Measurements from ENCODE around the gene OMA1.
"Not testable (repeated sequence)": the region's sequence is repeated elsewhere in the genome, so short reads cannot be mapped to it uniquely, and the experiment has no call there.

The OMA1 gene

DNA sequence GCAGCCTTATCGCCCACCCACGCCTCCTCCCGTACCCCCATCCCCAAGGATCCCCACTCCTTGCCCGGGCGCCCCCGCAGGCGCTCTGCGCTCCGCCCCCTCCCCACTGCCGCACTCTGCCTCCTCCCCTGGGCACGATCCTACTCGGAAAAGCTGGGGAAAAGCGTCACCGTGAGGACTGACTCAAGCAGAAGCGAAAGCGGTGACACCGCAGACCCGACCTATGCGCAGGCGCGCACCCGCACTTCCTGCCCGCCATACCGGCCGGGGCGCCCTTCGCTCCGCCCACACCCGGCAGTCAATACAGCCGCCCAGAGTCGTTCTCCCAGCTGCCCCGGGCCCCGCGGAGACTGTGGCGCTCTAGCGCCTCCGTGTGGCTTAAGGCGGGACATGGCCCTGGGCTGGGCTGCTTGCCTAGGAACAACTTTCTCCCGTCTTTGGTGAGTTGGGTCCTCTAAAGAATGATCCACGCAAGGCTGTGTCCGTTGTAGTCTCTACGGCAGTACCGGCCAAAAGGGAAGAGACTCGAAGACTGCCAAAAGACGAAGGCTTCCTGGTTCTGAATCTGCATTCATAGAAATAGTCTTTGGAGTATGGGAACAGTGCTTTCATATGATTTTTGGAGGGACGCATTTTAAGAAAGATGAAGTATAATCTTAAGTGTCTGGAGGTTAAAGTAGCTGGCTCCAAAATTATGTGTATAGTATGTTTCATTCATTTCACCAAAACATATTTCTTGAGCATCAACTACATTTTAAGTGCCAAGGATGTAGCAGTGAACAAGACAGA lies at the start of gene OMA1:
Gene OMA1 (minus strand): TSS at position 207 of the 789 bp plus-strand sequence. CDS start 7,432 bp downstream, outside the sequence.
- peak; percentile 94 for DNase-seq (ENCODE audit: low read depth, low spot score)

DNA sequence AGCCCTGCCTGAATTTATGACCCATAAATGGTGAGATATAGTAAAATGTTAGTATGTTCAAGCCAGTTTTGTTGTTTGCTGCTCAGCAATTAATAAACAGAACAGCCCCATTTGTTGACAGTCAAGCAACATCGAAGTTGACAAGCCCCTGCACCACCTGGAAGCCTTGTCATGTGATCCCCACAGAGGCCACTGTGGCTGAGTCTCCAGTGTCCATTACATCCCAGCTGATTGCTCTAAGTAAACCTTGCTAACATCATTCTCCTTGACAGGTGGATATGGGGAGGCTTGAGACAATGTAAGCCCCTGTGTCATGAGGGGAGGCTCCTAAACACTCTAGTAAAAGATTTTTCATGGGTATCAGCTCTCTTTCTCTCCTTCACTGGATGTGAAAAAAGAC lies 48.0 kb upstream of the OMA1 start:
- DNase-seq (ENCODE audit: low read depth, low spot score) = no peak

DNA sequence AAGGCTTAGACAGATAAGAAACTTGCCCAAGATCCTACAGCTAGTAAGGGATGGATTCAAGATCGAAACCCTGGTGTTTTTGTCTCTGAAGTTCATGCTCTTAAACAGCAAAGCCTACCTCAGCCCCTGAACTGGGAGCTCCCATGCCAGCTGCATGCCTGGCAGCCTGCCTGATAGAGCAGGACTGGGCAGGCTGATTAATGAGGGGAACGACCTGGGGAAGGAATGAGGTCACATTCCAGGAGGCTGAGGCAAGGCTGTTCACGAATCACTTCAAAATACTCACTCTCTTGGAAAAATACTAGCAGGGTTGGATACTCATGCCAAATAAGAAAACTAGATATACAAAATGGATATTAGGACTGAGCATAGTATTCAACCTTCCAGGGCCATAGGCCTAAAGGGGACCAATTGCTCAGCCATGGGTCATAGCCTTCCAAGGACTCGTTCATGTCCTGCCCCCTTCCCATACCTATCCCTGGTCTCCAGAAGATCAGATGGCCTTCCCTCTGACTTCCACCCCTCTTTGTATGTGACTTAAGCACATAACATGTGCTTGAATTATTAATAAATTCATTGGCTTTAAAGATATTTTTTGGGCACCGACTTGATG lies 46.1 kb upstream of the OMA1 start:
- no peak for DNase-seq (ENCODE audit: low read depth, low spot score)

DNA sequence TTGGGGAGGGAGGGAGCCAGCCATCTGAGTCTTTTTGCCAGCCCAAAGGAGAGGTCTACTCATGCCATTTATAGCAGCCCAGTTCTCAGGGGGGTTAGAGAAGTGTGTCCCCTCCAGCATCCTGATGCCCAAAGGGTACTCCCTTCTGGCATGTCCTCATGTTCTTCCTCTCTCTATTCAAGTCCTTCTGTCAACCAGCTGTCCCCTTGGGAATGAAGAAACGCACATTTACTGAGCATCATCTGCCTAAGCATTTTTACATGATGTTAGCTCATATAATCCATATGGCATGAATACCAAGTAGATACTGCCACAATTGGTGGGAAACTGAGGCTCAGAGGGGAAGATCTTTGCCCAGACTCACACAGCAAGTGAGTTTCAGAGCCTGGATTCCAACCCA lies 45.3 kb upstream of the OMA1 start:
- no peak for DNase-seq (ENCODE audit: low read depth, low spot score)

DNA sequence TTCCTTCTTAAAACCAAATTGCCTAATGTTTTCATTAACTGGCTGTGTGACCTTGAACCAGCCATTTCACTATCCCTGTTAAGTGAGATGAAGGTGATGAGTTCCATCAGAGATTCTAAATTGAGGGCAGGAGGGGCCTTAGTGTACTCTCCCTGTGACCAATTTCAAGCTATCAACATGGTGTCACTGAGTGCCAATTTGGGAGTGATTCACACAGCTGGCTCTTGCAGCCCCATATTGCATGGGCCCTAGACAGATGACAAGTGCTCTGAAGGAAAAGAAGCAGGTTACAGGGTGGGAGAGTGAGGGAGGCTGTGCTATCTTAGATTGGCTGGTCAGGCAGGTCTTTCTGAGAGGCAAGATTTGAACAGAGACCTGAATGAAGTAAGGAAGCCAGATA lies 43.5 kb upstream of the OMA1 start:
- DNase-seq (ENCODE audit: low read depth, low spot score) = no peak

DNA sequence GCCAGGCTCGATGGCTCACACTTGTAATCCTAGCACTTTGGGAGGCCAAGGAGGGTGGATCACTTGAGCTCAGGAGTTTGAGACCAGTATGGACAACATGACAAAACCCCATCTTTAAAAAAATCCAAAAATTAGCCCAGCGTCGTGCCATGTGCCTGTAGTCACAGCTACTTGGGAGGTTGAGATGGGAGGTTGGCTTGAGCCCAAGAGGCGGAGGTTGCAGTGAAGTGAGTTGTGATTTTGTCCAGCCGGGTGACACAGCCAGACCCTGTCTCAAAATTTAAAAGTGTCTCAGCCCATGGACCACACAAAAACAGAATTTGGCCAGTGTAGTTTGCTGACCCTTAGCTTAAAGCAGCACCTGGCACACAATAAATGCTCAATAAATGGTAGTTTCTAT lies 41.9 kb upstream of the OMA1 start:
- DNase-seq (ENCODE audit: low read depth, low spot score) = no peak

DNA sequence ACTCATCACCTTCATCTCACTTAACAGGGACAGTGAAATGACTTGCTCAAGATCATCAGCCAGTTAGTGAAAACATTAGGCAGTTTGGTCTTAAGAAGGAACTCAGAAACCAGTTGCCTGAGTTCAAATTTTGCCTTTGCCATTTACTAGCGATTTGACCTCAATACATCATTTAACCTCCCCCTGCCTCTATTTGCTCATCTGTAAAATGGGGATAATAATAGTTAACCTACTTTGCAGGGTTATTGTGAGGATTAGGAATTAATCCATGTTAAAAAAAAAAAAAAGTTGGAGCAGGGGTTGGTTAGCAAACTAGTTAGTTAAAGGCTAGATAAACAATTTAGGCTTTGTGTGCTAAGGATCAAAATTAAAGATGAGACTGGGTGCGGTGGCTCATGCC lies 41.1 kb upstream of the OMA1 start:
- no peak for DNase-seq (ENCODE audit: low read depth, low spot score)

DNA sequence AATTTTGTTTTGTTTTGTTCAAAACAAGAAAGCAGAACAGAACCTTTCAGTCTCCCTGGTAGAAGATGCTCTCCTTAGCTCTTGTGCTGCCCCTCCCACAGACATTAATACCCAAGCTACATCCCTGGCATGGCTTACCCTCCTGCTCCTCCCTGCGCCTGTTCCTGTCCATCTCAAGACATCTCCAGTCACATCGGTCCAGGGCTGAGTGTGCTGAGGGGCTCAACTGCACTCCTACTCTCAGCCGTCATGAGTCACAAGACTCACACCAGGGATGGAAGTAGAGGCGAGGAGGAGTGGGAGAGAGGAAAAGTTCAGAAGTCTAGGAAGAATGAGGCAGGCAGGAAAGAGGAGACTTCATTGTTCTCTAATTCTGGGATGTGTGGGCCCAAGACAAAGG lies 39.7 kb upstream of the OMA1 start:
- DNase-seq (ENCODE audit: low read depth, low spot score) = no peak

DNA sequence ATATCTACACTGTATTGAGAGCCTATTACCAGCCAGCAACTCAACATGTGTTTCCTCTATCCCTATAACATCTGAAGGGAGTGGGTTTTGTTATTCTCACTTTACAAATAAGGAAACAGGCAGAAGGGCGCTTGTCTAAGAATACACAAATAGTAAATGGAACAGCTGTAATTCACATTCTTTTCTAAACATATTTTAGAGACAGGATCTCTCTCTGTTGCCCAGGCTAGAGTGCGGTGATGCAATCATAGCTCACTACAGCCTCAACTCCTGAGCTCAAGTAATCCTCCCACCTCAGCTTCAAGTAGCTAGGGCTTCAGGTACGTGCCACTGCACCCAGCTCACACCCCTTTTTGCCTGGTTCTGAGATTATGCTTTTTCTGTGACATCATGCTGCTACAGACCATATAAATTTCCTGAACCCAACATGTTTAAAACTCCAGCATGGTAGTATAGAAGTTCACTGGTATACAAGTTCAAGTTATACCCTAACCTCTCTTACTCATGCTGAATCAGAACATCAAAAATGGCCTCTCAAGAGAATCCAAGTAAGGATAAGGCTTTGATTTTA lies 39.1 kb upstream of the OMA1 start:
- DNase-seq (ENCODE audit: low read depth, low spot score) = no peak

DNA sequence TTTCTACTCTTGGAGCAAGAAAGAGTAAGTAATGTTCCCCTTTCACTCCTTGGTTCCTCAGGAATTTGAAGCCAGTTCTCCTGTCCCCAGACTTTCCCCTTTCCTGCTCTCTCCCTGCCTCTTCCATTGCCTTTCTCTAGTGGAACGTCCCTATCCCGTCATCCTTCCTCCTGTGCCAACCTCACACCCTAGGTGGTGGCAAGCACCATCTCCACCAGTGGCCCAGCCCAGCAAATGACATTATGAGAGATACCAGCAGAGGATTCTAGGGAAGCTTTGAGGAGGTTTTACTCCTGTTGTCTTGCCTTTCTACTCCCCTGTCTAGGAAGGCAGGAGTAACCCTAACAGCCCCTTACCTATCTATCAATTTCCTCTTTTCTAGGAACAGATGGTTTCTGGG lies 38.6 kb upstream of the OMA1 start:
- no peak for DNase-seq (ENCODE audit: low read depth, low spot score)

DNA sequence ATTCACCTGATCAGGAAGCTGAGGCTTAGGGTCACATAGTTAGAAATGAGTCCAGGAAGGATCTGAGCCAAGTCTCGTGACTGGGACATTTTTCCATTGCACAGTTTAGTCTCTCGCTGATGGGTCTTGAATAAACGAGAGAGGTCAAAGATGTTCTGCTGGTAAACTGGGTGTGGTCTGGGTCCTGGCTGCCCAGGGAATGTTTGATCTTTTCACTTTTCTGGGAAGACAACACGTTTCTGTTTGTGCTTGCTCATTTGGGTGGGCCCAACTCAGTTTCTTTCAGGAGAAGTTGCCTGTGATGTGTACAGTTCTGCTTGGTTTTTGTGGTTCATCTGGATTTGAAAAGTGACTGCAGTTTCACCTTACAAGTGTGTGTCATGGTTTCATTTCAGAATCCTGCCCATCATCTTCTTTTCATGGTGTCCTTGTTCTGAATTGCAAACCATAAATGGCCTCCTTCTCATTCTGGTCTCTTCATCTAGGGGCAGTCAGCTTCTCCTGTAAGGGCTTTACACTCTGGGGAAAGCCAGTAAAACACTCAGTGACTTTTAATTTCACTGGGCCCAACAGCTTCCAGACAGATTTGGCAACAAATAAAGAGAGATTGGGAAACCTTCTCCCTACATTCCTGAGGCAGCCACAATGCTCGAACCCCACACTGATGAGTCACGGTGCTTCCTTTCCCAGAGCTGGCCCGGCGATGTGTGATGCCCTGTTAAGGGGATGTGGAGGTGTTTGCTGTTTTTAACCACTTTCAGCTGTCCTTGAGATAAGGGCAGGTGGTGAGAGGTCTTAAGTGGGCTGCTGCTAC lies 37.8 kb upstream of the OMA1 start:
- no peak for DNase-seq (ENCODE audit: low read depth, low spot score)

DNA sequence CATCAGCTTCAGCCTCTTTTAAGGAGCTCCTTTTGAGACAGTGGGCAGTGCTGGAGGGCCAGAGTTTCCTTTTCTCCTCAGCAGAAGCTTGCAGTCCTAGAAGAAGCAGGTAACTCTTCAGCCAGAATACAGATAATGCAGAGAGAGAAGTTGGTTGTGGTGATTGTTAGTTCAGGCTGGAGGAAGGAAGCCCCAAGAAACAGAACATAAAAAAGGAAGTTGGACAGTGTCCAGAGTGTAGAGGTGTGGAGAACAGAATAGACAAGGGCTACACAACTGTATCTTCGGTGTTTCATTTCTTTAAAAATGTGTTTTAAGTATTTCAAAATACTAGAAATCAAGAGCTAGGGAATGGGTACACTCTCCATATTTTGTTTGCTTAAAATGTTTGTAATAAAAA lies 37.0 kb upstream of the OMA1 start:
- no peak for DNase-seq (ENCODE audit: low read depth, low spot score)

DNA sequence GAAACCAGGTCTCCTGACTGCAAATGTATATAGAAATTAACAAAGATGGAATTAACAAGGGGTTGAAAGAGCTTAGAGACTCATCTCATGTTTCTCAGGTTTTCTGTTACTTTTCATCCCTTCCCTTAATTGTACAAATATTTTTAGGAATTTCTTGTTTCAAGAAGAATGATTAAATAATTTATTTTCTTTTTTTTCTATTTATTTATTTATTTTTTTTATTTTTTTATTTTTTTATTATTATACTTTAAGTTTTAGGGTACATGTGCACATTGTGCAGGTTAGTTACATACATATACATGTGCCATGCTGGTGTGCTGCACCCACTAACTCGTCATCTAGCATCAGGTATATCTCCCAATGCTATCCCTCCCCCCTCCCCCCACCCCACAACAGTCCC lies 35.6 kb upstream of the OMA1 start:
- DNase-seq (ENCODE audit: low read depth, low spot score) = not testable (repeated sequence)

DNA sequence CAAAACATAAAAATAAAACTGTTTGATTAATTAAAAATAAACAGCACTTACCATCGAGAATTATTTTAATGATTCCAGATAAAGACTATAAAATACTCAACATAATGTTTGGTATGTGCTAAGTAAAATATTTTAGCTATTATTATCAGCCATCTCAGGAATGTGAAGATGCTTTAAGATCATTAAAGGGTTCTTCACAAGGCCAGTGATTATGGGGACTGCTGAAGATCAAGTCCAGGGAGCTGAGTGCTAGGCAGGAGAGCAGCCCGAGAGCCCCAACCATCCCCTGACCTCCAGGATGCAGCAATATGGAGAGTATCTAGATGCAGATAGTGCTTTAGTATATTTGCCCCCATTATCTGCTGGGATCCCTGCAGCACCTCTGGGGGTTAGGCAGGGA lies 35.1 kb upstream of the OMA1 start:
- DNase-seq (ENCODE audit: low read depth, low spot score) = no peak

DNA sequence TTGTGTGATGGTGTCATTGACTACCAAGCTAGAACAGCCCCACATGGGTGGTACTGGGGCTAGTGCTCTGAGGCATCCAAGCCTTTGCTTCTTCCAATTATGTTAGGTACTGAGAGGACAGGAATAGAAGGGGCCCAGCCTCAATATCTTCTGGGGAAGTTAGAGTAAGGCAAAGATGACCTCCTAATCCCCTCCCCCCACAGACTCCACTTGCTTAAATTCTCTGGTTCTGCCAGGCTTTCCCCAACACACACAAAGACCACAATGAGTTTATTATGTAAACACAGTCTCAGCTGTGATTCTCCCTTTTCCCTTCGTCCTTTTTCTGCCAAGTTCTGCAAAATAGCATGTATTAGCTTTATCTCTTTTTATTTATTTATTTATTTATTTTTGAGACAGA lies 33.7 kb upstream of the OMA1 start:
- DNase-seq (ENCODE audit: low read depth, low spot score) = no peak

DNA sequence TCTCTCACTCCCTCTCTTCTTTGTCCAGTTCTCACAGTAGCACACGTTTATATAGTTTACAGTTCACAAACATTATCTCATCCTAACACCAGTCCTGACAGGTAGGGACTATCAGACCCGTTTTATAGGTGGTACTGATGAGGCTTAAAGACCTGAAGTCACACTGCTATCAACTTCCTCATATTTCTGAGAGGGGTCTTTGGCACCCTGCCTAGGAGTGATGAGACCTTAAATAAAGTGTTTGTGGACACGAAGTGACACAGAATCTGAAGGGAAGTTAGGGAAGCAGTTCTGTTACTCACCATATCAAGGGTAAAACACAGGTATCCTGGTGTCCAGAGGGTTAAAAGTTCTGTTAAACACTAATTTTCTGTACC lies 31.1 kb upstream of the OMA1 start:
- DNase-seq (ENCODE audit: low read depth, low spot score) = no peak

DNA sequence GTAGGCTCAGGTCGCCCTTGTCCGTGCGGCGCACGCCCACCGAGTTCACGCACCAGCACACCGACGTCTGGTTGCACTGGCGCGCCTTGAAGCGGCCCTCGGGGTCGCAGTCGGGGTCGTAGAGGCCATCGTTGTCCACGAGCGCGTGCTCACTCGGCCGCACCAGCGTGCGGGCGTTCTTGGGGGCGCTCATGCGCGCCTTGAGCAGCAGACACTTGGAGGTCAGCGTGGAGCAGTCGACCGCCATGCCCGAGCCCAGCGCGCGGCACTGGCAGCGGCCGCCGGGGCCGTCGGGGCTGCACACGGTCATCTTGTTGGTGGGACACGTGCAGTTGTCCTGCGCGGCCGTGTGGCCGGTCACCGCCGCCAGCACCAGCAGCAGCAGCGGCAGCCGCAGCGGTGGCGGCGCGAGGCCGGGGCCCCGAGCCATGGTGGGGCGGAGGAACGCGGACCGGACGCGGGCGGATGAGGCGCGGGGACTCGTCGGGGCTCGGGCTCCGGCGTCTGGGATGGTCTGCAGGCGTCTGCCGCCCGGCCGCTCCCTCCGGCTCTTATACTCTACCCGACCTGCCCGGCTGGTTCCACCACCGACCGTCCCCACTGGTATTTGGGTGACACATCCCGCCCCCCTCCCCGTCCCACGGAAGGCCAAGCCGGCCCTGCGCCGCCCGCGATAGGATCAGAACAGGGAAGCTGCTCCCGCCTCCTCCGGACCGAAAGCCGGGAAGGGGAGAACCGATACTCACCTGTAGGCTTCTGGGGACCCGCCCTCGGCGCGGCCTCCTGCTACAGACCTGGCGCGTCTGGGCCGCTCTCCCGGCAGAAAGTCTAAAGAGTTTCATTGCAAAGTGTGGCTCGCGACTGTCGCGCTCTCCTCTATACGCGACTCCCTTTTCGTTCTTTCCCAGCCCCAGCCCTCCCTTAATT lies 30.5 kb upstream of the OMA1 start, which contains the start of gene TACSTD2:
Gene TACSTD2 (minus strand): TSS at position 526 of the 927 bp plus-strand sequence. CDS start 96 bp downstream, at position 430.
- DNase-seq (ENCODE audit: low read depth, low spot score) = no peak

DNA sequence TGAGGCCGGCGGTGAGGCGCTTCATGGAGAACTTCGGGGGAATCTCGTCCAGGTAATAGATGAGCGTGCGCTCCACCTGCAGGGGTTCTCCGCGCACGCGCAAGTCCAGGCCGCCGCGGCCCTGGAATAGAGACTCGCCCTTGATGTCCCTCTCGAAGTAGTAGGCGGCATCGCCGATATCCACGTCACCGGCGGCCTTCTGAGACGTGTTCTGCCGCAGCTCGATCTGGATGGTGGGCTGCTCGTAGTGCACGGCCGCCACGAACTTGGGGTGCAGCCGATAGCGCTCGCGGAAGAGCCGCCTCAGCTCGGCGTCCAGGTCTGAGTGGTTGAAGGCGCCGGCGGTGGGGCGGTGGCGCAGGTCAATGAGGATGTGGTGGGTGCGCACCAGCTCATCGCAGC lies 29.8 kb upstream of the OMA1 start:
- DNase-seq (ENCODE audit: low read depth, low spot score) = no peak

DNA sequence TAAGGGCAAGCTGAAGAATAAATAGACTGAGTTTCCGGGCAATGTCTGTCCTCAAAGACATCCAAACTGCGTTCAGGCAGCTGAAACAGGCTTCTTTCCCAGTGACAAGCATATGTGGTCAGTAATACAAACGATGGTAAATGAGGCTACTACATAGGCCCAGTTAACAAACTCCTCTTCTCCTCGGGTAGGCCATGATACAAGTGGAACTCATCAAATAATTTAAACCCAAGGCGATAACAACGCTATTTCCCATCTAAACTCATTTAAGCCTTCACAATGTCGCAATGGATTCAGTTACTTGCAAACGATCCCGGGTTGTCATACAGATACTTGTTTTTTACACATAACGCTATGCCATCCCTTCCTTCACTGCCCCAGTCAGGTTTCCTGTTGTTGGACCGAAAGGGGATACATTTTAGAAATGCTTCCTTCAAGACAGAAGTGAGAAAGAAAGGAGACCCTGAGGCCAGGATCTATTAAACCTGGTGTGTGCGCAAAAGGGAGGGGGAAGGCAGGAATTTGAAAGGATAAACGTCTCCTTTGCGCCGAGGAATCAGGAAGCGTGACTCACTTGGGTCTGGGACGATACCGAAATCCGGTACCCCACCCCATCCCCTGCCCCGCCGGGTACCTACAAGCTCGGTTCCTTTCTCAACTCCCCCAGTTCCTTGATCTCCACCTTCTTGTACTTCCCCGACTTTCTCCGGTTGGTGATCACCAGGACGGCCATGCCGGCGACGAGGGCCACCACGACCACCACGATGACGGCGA lies 29.2 kb upstream of the OMA1 start:
- DNase-seq (ENCODE audit: low read depth, low spot score) = no peak

DNA sequence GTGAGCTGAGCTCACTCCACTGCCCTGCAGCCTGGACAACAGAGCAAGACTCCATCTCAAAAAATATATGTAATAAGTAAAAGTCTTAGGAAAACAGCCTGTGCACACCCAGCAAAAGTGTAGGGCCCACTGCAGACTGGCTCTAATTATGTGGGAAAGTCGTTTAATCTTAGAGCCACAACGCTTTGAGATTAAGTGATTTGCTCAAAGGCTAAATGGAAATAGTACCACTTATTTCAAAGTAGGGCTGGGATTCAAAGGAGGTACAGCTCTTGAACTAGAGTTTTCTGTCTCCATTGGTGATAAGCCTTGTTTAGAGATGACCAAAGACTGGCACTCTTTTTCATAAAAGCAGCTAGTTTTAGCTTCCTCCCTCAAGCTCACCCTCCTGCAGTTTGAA lies 28.3 kb upstream of the OMA1 start:
- DNase-seq (ENCODE audit: low read depth, low spot score) = no peak

Measured in activated CD4-positive, CD25-positive, alpha-beta regulatory T cell treated with anti-CD3 and anti-CD28 coated beads, Interleukin-2, amount 50 U/mL, for 16 hours (primary cell).